Kidney (tissue), 14 donors: ENCODE results near the gene LDLRAD4. TPM values are rescaled to one million over a fixed set of nuclear protein-coding genes. Genes with fewer than 3 reads are reported as not detected.

Experiments
- DNase-seq, 5 donors: peaks; one replicate each; pipeline ENCODE4 v3.0.0-alpha.2; 2013 to 2020
- FAIRE-seq: peaks from 2 replicates; lab custom pipeline; 2012; peaks lifted over from hg19 to GRCh38; lab: Jason Lieb, UNC
- H3K27ac ChIP-seq, 2 donors: one replicate each; pipeline ENCODE4 v1.7.0; 2013; ENCODE audit warnings: low read depth in 2 of 2, low read length in 2 of 2, inconsistent platforms in 1 of 2
- H3K27me3 ChIP-seq: one replicate; pipeline ENCODE4 v1.7.1; 2013; ENCODE audit warnings: low read length, inconsistent platforms; ENCODE audit not compliant: control insufficient read depth, insufficient read depth
- H3K36me3 ChIP-seq, 3 donors: one replicate each; pipeline versions ENCODE4 v1.7.0 to v1.7.1; 2013; ENCODE audit warnings: low read length in 3 of 3, control low read depth in 1 of 3, inconsistent platforms in 1 of 3; ENCODE audit not compliant: insufficient read depth in 3 of 3, control insufficient read depth in 2 of 3
- H3K4me1 ChIP-seq, 3 donors: one replicate each; pipeline versions ENCODE4 v1.7.0 to v1.7.1; 2013; ENCODE audit warnings: low read length in 3 of 3, inconsistent platforms in 1 of 3, low read depth in 1 of 3; ENCODE audit not compliant: control insufficient read depth in 2 of 3, insufficient read depth in 2 of 3
- H3K4me3 ChIP-seq, 3 donors: one replicate each; pipeline versions ENCODE4 v1.7.0 to v1.8.1; 2013; ENCODE audit warnings: low read length in 3 of 3, control low read depth in 1 of 3, inconsistent platforms in 1 of 3
- H3K9ac ChIP-seq, 3 donors: one replicate each; pipeline versions ENCODE4 v1.7.0 to v1.7.1; 2013; ENCODE audit warnings: low read length in 3 of 3, control low read depth in 1 of 3, inconsistent platforms in 1 of 3
- H3K9me3 ChIP-seq, 3 donors: one replicate each; pipeline versions ENCODE4 v1.7.0 to v1.7.1; 2013; ENCODE audit warnings: low read length in 3 of 3, control low read depth in 1 of 3, inconsistent platforms in 1 of 3; ENCODE audit not compliant: control insufficient read depth in 2 of 3, insufficient read depth in 1 of 3
- CTCF ChIP-seq: IDR thresholded peaks from 3 replicates; pipeline ENCODE4 v1.5.1; 2012; ENCODE audit warnings: mild to moderate bottlenecking, moderate library complexity, borderline replicate concordance; ENCODE audit not compliant: insufficient read depth; ENCODE audit errors: extremely low read depth
- intact Hi-C: fragments of 100-400 bp; cut with DNase I; formaldehyde crosslinking; loops from one replicate; pipeline ENCODE4 v1.11.1; 2022
- polyA plus RNA-seq: library from polyadenylated mRNA; stranded (reverse); fragments of 350-450 nt; fragmentation: Illumina TruSeq; extraction: RNeasy Lipid Tissue Mini Kit (QIAGEN cat#74804); gene quantifications from one replicate; pipeline ENCODE4 v1.2.3, GENCODE V29; 2014; ENCODE audit warnings: low read depth, low replicate concordance; ENCODE audit not compliant: insufficient read depth
- total RNA-seq: library from RNA; stranded (reverse); fragmentation: NEBNext Ultra II Directional; extraction: Animal tissue kit (Norgen Biotek cat#: 25700); gene quantifications from one replicate; pipeline ENCODE4 v1.2.1, GENCODE V29; 2021
- donor health status: control.
- donor health status: control.
- donor health status: control.
- donor health status: control.
- donor health status: control.
- donor health status: DM: yes; HTN: yes; CAD: no.
- donor health status: Normal renal cell carcinoma (clear cell type).

LDLRAD4 gene
- total and polyA plus RNA-seq, 2 donors from 2014 or later, result 2.3 to 42.3 TPM

- no peak overlapping the region for H3K4me3 ChIP-seq
- no peaks in the 10 kb centered on the region for H3K27me3 ChIP-seq
- no peaks in the 10 kb centered on the region for H3K36me3 ChIP-seq
- no peak for TF ChIP-seq CTCF
- H3K27ac ChIP-seq, result no peak overlapping the region
- H3K4me1 ChIP-seq, result peaks cover 0 to 2% (median 0%) of the 10 kb centered on the region in 3 donors
- no peak overlapping the region for H3K9ac ChIP-seq
- intact Hi-C loops, result no loop called here
- H3K9me3 ChIP-seq, result no peaks in the 10 kb centered on the region
- FAIRE-seq (no peak), DNase-seq (no peak)
Measured at GRCh38 chr18:13278062-13278630, 59.6 kb downstream of the LDLRAD4 start.

GRCh38 chr18:13279181-13280069 lies 60.9 kb downstream of the LDLRAD4 start:
- H3K4me1 ChIP-seq, result peaks cover 0 to 2% (median 0%) of the 10 kb centered on the region in 3 donors
- no peaks in the 10 kb centered on the region for H3K27me3 ChIP-seq
- H3K9ac ChIP-seq, result no peak overlapping the region
- no peaks in the 10 kb centered on the region for H3K9me3 ChIP-seq
- H3K4me3 ChIP-seq, result no peak overlapping the region
- H3K27ac ChIP-seq, result no peak overlapping the region
- DNase-seq (no peak), FAIRE-seq (no peak)
- no peaks in the 10 kb centered on the region for H3K36me3 ChIP-seq
- intact Hi-C loops, result no loop called here
- TF ChIP-seq CTCF, result no peak

GRCh38 chr18:13280070-13280795 lies 61.7 kb downstream of the LDLRAD4 start:
- Histone ChIP-seq H3K4me3 (no peak overlapping the region), H3K27me3 (no peaks in the 10 kb centered on the region), H3K9ac (no peak overlapping the region), H3K27ac (no peak overlapping the region), H3K4me1 (peaks cover 0 to 2% (median 0%) of the 10 kb centered on the region in 3 donors), H3K9me3 (no peaks in the 10 kb centered on the region), H3K36me3 (no peaks in the 10 kb centered on the region)
- no peak for TF ChIP-seq CTCF
- intact Hi-C loops, result no loop called here
- DNase-seq (peak in 4 of 5 donors; percentile 64 to 87 (median 82)), FAIRE-seq (no peak)
